D341Med (cell line): ENCODE measurements around the gene CDC23.

Source experiments
- DNase-seq: peaks from one replicate; pipeline ENCODE4 v3.0.0; 2012; ENCODE audit warnings: low spot score

CDC23 gene

GRCh38 chr5:138141734-138142133 is 71.4 kb downstream of the CDC23 start:
- no peak for DNase-seq

GRCh38 chr5:138140268-138140667 is 72.9 kb downstream of the CDC23 start:
- DNase-seq, result no peak

- no peak for DNase-seq
Measured at GRCh38 chr5:138139781-138140090, 73.4 kb downstream of the CDC23 start.

- DNase-seq, result no peak
Measured at GRCh38 chr5:138138949-138139780, 74.0 kb downstream of the CDC23 start, which contains the start of gene NME5. TSS of gene NME5 (minus strand) at chr5:138139428. CDS start at chr5:138138780, 648 bp downstream.
